HepG2 (cell line): ENCODE data around the gene TCF23. TPM values are rescaled to one million over a fixed set of nuclear protein-coding genes. Genes with fewer than 3 reads are reported as not detected.

ENCODE experiments used
- CAMTA2 ChIP-seq: sonication (generic); formaldehyde crosslinking; IDR thresholded peaks from 2 replicates; pipeline ENCODE4 v1.4.0; 2020; ENCODE audit warnings: mild to moderate bottlenecking, missing genetic modification reagents, borderline replicate concordance
- DNMT3B ChIP-seq: conservative IDR thresholded peaks from 2 replicates; pipeline ENCODE4 v1.6.1; 2016; ENCODE audit warnings: missing biosample characterization, control low read depth
- MLLT10 ChIP-seq: sonication (generic); formaldehyde crosslinking; IDR thresholded peaks from 2 replicates; pipeline ENCODE4 v1.4.0; 2020; ENCODE audit warnings: missing genetic modification reagents
- SMAD3 ChIP-seq: sonication (generic); formaldehyde crosslinking; IDR thresholded peaks from 2 replicates; pipeline ENCODE4 v1.4.0; 2020; ENCODE audit warnings: missing genetic modification reagents
- SMARCE1 ChIP-seq: fragments of 450-650 bp; IDR thresholded peaks from 2 replicates; pipeline ENCODE4 v1.6.1; 2017; ENCODE audit warnings: borderline replicate concordance
- SRSF9 ChIP-seq: fragments of 200-400 bp; formaldehyde crosslinking; IDR thresholded peaks from 2 replicates; pipeline ENCODE4 v1.6.1; 2018; ENCODE audit warnings: borderline replicate concordance, mild to moderate bottlenecking, low read depth, low read length; ENCODE audit not compliant: insufficient read depth, poor library complexity, severe bottlenecking
- ZNF205 ChIP-seq: IDR thresholded peaks from 2 replicates; pipeline ENCODE4 v1.6.1; 2018; ENCODE audit warnings: missing biosample characterization, missing genetic modification reagents
- polyA plus RNA-seq, 8 experiments: library from polyadenylated mRNA; depleted of rRNA in 3 of 8; stranded (reverse) in 7 of 8; unstranded in 1 of 8; fragments of >200 nt; fragmentation: Illumina TruSeq in 4 of 8; extraction: Trizol in 4 of 8; gene quantifications; 2 replicates each; pipeline versions ENCODE4 v1.2.1 to v1.2.3, GENCODE V29; 2011 to 2016; ENCODE audit warnings: low read depth in 4 of 8, missing spikeins in 1 of 8, mixed read lengths in 1 of 8; ENCODE audit not compliant: insufficient read depth in 1 of 8
- total RNA-seq, 5 experiments: library from RNA; depleted of rRNA; stranded (reverse); fragments of >200 nt; fragmentation: Illumina TruSeq; extraction: Trizol; gene quantifications; 2 replicates each; pipeline ENCODE4 v1.2.3, GENCODE V29; 2016; ENCODE audit warnings: low read depth in 1 of 5
- TF ChIP-seq, protein P1 (sequence below): sonication (generic); formaldehyde crosslinking; IDR thresholded peaks from 2 replicates; pipeline ENCODE4 v1.5.0; 2020; ENCODE audit warnings: mild to moderate bottlenecking, missing genetic modification reagents, borderline replicate concordance
- TF ChIP-seq, protein P2 (sequence below): IDR thresholded peaks from 2 replicates; pipeline ENCODE4 v1.6.1; 2012; ENCODE audit warnings: low read depth, low read length, improper control_type of control experiment
- TF ChIP-seq, protein P3 (sequence below): sonication (generic); formaldehyde crosslinking; IDR thresholded peaks from 2 replicates; pipeline ENCODE4 v1.4.0; 2020; ENCODE audit warnings: mild to moderate bottlenecking, missing genetic modification reagents, borderline replicate concordance
- TF ChIP-seq, protein P4 (sequence below): IDR thresholded peaks from 2 replicates; pipeline ENCODE4 v1.6.1; 2016; ENCODE audit warnings: low read depth, control low read depth

TCF23 gene
- total and polyA plus RNA-seq, 2 of the 13 experiments (the other 11 are each of a cell fraction or from before 2014, with no cell fraction given) = 0.02 to 1.4 TPM

DNA sequence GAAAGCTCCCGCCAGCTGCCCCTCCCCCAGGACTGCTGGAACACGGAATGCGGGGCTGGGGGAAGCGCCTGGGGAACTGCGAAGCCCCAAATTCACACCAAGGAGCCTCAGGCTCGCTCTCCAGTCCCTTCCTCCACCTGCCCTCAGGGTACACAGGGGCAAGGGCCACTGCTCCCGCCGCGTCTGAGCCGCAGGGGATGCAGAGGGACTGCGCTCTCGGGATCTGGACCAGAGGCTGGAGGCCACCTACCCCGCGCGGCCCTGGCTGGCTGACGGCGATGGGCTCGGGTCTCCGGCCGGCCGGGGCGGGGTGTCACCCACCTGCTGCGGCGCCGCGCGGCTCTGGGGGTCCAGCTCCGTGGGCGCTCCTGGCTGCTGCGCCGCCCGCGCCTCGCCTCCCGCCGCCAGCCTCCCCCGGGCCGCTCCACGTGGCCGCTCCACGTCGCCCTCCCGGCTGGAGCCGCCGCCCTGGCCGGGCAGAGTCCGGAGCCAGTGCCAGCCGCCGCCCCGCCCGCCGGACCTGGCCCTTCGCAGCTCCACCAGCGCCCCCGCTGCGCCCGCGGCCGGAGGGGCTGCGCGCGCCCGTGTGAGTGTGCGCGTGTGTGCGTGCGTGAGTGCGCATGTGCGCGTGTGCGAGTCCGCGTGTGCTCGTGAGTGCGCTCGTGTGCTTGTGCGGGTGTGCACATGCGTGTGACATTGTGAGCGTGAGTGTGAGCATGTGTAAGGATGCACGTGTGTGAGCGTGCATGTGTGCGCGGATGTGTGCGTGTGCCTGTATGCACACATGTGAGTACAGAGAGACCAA, 30.1 kb upstream of the TCF23 start, which contains the start of gene CGREF1 (continued):
- TF ChIP-seq, protein P1, sequence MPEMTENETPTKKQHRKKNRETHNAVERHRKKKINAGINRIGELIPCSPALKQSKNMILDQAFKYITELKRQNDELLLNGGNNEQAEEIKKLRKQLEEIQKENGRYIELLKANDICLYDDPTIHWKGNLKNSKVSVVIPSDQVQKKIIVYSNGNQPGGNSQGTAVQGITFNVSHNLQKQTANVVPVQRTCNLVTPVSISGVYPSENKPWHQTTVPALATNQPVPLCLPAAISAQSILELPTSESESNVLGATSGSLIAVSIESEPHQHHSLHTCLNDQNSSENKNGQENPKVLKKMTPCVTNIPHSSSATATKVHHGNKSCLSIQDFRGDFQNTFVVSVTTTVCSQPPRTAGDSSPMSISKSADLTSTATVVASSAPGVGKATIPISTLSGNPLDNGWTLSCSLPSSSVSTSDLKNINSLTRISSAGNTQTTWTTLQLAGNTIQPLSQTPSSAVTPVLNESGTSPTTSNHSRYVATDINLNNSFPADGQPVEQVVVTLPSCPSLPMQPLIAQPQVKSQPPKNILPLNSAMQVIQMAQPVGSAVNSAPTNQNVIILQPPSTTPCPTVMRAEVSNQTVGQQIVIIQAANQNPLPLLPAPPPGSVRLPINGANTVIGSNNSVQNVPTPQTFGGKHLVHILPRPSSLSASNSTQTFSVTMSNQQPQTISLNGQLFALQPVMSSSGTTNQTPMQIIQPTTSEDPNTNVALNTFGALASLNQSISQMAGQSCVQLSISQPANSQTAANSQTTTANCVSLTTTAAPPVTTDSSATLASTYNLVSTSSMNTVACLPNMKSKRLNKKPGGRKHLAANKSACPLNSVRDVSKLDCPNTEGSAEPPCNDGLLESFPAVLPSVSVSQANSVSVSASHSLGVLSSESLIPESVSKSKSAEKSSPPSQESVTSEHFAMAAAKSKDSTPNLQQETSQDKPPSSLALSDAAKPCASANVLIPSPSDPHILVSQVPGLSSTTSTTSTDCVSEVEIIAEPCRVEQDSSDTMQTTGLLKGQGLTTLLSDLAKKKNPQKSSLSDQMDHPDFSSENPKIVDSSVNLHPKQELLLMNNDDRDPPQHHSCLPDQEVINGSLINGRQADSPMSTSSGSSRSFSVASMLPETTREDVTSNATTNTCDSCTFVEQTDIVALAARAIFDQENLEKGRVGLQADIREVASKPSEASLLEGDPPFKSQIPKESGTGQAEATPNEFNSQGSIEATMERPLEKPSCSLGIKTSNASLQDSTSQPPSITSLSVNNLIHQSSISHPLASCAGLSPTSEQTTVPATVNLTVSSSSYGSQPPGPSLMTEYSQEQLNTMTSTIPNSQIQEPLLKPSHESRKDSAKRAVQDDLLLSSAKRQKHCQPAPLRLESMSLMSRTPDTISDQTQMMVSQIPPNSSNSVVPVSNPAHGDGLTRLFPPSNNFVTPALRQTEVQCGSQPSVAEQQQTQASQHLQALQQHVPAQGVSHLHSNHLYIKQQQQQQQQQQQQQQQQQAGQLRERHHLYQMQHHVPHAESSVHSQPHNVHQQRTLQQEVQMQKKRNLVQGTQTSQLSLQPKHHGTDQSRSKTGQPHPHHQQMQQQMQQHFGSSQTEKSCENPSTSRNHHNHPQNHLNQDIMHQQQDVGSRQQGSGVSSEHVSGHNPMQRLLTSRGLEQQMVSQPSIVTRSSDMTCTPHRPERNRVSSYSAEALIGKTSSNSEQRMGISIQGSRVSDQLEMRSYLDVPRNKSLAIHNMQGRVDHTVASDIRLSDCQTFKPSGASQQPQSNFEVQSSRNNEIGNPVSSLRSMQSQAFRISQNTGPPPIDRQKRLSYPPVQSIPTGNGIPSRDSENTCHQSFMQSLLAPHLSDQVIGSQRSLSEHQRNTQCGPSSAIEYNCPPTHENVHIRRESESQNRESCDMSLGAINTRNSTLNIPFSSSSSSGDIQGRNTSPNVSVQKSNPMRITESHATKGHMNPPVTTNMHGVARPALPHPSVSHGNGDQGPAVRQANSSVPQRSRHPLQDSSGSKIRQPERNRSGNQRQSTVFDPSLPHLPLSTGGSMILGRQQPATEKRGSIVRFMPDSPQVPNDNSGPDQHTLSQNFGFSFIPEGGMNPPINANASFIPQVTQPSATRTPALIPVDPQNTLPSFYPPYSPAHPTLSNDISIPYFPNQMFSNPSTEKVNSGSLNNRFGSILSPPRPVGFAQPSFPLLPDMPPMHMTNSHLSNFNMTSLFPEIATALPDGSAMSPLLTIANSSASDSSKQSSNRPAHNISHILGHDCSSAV (CRISPR knock-in tag) = no peak
- TF ChIP-seq SRSF9 = no peak
- TF ChIP-seq, protein P2, sequence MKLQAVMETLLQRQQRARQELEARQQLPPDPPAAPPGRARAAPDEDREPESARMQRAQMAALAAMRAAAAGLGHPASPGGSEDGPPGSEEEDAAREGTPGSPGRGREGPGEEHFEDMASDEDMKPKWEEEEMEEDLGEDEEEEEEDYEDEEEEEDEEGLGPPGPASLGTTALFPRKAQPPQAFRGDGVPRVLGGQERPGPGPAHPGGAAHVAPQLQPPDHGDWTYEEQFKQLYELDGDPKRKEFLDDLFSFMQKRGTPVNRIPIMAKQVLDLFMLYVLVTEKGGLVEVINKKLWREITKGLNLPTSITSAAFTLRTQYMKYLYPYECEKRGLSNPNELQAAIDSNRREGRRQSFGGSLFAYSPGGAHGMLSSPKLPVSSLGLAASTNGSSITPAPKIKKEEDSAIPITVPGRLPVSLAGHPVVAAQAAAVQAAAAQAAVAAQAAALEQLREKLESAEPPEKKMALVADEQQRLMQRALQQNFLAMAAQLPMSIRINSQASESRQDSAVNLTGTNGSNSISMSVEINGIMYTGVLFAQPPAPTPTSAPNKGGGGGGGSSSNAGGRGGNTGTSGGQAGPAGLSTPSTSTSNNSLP = no peak
- TF ChIP-seq, protein P3, sequence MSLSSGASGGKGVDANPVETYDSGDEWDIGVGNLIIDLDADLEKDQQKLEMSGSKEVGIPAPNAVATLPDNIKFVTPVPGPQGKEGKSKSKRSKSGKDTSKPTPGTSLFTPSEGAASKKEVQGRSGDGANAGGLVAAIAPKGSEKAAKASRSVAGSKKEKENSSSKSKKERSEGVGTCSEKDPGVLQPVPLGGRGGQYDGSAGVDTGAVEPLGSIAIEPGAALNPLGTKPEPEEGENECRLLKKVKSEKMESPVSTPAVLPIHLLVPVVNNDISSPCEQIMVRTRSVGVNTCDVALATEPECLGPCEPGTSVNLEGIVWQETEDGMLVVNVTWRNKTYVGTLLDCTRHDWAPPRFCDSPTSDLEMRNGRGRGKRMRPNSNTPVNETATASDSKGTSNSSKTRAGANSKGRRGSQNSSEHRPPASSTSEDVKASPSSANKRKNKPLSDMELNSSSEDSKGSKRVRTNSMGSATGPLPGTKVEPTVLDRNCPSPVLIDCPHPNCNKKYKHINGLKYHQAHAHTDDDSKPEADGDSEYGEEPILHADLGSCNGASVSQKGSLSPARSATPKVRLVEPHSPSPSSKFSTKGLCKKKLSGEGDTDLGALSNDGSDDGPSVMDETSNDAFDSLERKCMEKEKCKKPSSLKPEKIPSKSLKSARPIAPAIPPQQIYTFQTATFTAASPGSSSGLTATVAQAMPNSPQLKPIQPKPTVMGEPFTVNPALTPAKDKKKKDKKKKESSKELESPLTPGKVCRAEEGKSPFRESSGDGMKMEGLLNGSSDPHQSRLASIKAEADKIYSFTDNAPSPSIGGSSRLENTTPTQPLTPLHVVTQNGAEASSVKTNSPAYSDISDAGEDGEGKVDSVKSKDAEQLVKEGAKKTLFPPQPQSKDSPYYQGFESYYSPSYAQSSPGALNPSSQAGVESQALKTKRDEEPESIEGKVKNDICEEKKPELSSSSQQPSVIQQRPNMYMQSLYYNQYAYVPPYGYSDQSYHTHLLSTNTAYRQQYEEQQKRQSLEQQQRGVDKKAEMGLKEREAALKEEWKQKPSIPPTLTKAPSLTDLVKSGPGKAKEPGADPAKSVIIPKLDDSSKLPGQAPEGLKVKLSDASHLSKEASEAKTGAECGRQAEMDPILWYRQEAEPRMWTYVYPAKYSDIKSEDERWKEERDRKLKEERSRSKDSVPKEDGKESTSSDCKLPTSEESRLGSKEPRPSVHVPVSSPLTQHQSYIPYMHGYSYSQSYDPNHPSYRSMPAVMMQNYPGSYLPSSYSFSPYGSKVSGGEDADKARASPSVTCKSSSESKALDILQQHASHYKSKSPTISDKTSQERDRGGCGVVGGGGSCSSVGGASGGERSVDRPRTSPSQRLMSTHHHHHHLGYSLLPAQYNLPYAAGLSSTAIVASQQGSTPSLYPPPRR = peak; percentile 76; the same call in 1 of the 2 replicates
- TF ChIP-seq CAMTA2 (CRISPR knock-in tag) = no peak
- TF ChIP-seq DNMT3B (CRISPR knock-in tag) = no peak
- TF ChIP-seq SMAD3 (CRISPR knock-in tag) = no peak
- no peak for TF ChIP-seq ZNF205 (CRISPR knock-in tag)
- no peak for TF ChIP-seq MLLT10 (CRISPR knock-in tag)
- TF ChIP-seq, protein P4, sequence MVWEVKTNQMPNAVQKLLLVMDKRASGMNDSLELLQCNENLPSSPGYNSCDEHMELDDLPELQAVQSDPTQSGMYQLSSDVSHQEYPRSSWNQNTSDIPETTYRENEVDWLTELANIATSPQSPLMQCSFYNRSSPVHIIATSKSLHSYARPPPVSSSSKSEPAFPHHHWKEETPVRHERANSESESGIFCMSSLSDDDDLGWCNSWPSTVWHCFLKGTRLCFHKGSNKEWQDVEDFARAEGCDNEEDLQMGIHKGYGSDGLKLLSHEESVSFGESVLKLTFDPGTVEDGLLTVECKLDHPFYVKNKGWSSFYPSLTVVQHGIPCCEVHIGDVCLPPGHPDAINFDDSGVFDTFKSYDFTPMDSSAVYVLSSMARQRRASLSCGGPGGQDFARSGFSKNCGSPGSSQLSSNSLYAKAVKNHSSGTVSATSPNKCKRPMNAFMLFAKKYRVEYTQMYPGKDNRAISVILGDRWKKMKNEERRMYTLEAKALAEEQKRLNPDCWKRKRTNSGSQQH = 0 out of 2 replicates have a peak, but pooled peaks have one; percentile 22
- TF ChIP-seq SMARCE1 = no peak
